Ovary (tissue), 9 donors: ENCODE measurements around the gene TIRAP. TPM values are rescaled to one million over a fixed set of nuclear protein-coding genes. Genes with fewer than 3 reads are reported as not detected.
A peak's percentile ranks its signal among the peaks of the same experiment; 100 is the strongest.

Experiments used
- DNase-seq, 5 donors: peaks; one replicate each; pipeline ENCODE4 v3.0.0-alpha.2; 2019 to 2020
- H3K27ac ChIP-seq, 2 donors: fragments of 200-600 bp; one replicate each; pipeline versions ENCODE4 v1.5.1 to v1.8.0; 2019 to 2022
- H3K27me3 ChIP-seq: fragments of 200-600 bp; one replicate; pipeline ENCODE4 v1.8.0; 2022
- H3K36me3 ChIP-seq: fragments of 200-600 bp; sonication (generic); one replicate; pipeline ENCODE4 v1.5.1; 2019
- H3K4me1 ChIP-seq: one replicate; pipeline ENCODE4 v1.8.1; 2013; ENCODE audit warnings: mild to moderate bottlenecking, moderate library complexity; ENCODE audit not compliant: insufficient read depth
- H3K4me3 ChIP-seq: fragments of 200-600 bp; sonication (generic); one replicate; pipeline ENCODE4 v1.5.1; 2017
- H3K9me3 ChIP-seq, 2 donors: fragments of 200-600 bp in 1 of 2; sonication (generic) in 1 of 2; one replicate each; pipeline versions ENCODE4 v1.5.1 to v1.8.1; 2013 to 2019; ENCODE audit warnings: mild to moderate bottlenecking in 1 of 2, moderate library complexity in 1 of 2
- EP300 ChIP-seq: sonication (generic); formaldehyde crosslinking; IDR thresholded peaks from one replicate; pipeline ENCODE4 v1.6.1; 2017; ENCODE audit warnings: antibody characterized with exemption
- POLR2A ChIP-seq: fragments of 450-650 bp; IDR thresholded peaks from one replicate; pipeline ENCODE4 v1.6.1; 2017; ENCODE audit warnings: antibody characterized with exemption, mild to moderate bottlenecking, moderate library complexity
- WGBS, 3 donors: extraction: QIAGEN DNeasy Blood & Tissue Kit in 1 of 3; methylation state at CpG; one replicate each; pipeline versions ENCODE4 v1.1.5 to v1.1.7; 2013 to 2017; 5-methylcytosine and 5-hydroxymethylcytosine counted together
- intact Hi-C, 4 donors: fragments of 100-400 bp; cut with DNase I; formaldehyde crosslinking; loops; one replicate each; pipeline versions ENCODE4 v1.11.0 to v1.15.1; 2022 to 2023
- polyA plus RNA-seq, 2 donors: library from polyadenylated mRNA; stranded (reverse); fragments of 200-250 nt in 1 of 2; fragments of 350-450 nt in 1 of 2; fragmentation: Illumina TruSeq in 1 of 2; extraction: RNeasy Lipid Tissue Mini Kit (QIAGEN cat#74804) in 1 of 2; gene quantifications; one replicate each; pipeline ENCODE4 v1.2.3, GENCODE V29; 2013 to 2014
- total RNA-seq, 7 donors: library from RNA; depleted of rRNA in 2 of 7; stranded (reverse); fragments of >200 nt in 2 of 7; fragmentation: NEBNext Ultra II Directional in 3 of 7; extraction: Animal tissue kit (Norgen Biotek cat#: 25700) in 3 of 7; gene quantifications; one replicate each; pipeline versions ENCODE4 v1.1.0 to v1.2.4, GENCODE V29; 2016 to 2023
- TF ChIP-seq, protein P1 (sequence below), 3 donors: fragments of 450-650 bp in 2 of 3; fragments of 200-600 bp in 1 of 3; IDR thresholded peaks; one replicate each; pipeline versions ENCODE4 v1.5.1 to v1.8.0; 2016 to 2022; ENCODE audit warnings: antibody characterized with exemption in 3 of 3, mild to moderate bottlenecking in 1 of 3
- donor health status: DM: no; HTN: no; CAD: no; lungs with moderate emphysema.
- donor health status: DM: no; HTN: no; CAD: no.
- donor health status: Bipolar disorder and iron deficiency.
- donor health status: DM: yes; HTN: yes; CAD: no.
- donor health status: DM: no; HTN: no; CAD: no.
- donor health status: DM: yes; HTN: yes; CAD: no.

The TIRAP gene
- total and polyA plus RNA-seq, 9 donors, result 7.6 to 16.0 (median 14.5) TPM

DNA sequence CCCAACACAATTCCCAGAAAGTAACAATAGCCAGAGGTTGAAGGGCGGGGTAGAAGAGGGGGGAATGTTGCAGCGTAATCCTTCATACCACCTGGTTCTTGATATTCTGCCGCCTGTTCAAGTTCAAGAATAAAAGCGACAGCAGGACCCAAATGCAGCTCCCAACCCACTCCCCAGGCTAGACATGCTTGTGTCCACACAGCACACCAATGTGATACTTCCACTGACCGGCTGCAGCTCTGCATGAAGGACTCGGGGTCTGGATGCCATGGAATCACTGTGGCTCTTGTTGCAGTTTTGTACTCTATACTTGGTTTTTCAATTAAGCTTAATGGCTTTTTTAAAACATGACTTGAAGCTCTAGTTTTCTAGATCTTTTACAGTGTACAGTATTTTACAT is 20.7 kb upstream of the TIRAP start:
- intact Hi-C loops, result no loop called here
- Histone ChIP-seq H3K9me3 (no peaks in the 10 kb centered on the region), H3K27ac (no peak overlapping the region), H3K36me3 (no peaks in the 10 kb centered on the region), H3K4me1 (no peaks in the 10 kb centered on the region), H3K4me3 (no peak overlapping the region), H3K27me3 (no peaks in the 10 kb centered on the region)
- whole genome bisulfite sequencing, 3 donors, result 89 to 92% (median 90%) methylated on average over 6 of the region's 6 CpGs
- no peak for DNase-seq
- TF ChIP-seq EP300, result no peak
- TF ChIP-seq POLR2A, result no peak
- TF ChIP-seq, protein P1, sequence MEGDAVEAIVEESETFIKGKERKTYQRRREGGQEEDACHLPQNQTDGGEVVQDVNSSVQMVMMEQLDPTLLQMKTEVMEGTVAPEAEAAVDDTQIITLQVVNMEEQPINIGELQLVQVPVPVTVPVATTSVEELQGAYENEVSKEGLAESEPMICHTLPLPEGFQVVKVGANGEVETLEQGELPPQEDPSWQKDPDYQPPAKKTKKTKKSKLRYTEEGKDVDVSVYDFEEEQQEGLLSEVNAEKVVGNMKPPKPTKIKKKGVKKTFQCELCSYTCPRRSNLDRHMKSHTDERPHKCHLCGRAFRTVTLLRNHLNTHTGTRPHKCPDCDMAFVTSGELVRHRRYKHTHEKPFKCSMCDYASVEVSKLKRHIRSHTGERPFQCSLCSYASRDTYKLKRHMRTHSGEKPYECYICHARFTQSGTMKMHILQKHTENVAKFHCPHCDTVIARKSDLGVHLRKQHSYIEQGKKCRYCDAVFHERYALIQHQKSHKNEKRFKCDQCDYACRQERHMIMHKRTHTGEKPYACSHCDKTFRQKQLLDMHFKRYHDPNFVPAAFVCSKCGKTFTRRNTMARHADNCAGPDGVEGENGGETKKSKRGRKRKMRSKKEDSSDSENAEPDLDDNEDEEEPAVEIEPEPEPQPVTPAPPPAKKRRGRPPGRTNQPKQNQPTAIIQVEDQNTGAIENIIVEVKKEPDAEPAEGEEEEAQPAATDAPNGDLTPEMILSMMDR (IDR thresholded peaks at IDR 0.05), result no peak

DNA sequence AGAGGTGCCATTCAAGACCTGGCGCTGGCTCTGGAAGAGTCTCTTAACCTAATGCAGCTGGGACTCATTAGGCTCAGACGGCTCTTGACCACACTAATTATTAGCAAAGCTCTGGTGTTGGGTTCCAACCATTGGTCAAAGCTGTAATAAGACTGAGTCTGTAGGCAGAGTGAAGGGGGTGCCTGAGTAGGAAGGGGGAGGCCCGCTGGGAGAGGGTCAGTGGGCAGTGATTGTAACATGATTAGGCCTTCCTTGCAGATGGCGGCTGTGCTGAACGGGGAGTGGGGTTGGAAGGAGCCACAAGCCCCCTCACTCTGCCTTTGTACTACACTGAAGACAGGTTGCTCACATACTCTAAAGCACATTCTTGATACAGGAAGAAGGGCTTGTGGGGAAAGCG is 19.4 kb upstream of the TIRAP start:
- Histone ChIP-seq H3K9me3 (no peaks in the 10 kb centered on the region), H3K27me3 (no peaks in the 10 kb centered on the region), H3K4me1 (peaks cover 3% of the 10 kb centered on the region), H3K36me3 (no peaks in the 10 kb centered on the region), H3K27ac (no peak overlapping the region), H3K4me3 (no peak overlapping the region)
- no peak for DNase-seq
- 76 to 86% (median 81%) methylated on average over 6 of the region's 6 CpGs for WGBS, 3 donors
- TF ChIP-seq EP300 (no peak), POLR2A (no peak)
- TF ChIP-seq, protein P1 (IDR thresholded peaks at IDR 0.05), result no peak
- intact Hi-C loops, result no loop called here

- H3K4me3 ChIP-seq, result no peak overlapping the region
- no peaks in the 10 kb centered on the region for H3K27me3 ChIP-seq
- H3K9me3 ChIP-seq, result no peaks in the 10 kb centered on the region
- TF ChIP-seq EP300 (no peak), POLR2A (no peak)
- TF ChIP-seq, protein P1 (IDR thresholded peaks at IDR 0.05), result no peak
- H3K4me1 ChIP-seq, result peaks cover 5% of the 10 kb centered on the region
- 74 to 78% (median 77%) methylated on average over 8 of the region's 8 CpGs for WGBS, 3 donors
- no peaks in the 10 kb centered on the region for H3K36me3 ChIP-seq
- H3K27ac ChIP-seq, result no peak overlapping the region
- no peak for DNase-seq
- intact Hi-C loops, result loop anchor here in 2 of 4 donors (5.0 kb wide), 1 partner anchor 54 kb away; the partner anchor contains the start of genes FAM118B (in 2 of the 2) and RPUSD4 (in 2 of the 2)
Observed at GRCh38 chr11:126265811-126266210, 17.1 kb upstream of the TIRAP start.

- intact Hi-C loops, result loop anchor here in 2 of 4 donors (5.0 kb wide), 1 partner anchor 55 kb away; the partner anchor contains the start of genes FAM118B (in 2 of the 2) and RPUSD4 (in 2 of the 2)
- TF ChIP-seq EP300 (no peak), POLR2A (no peak)
- TF ChIP-seq, protein P1 (IDR thresholded peaks at IDR 0.05), result no peak
- DNase-seq, result no peak
- peak overlapping the region; percentile 1 to 4 for H3K27ac ChIP-seq
- H3K27me3 ChIP-seq, result no peaks in the 10 kb centered on the region
- H3K9me3 ChIP-seq, result no peaks in the 10 kb centered on the region
- no peaks in the 10 kb centered on the region for H3K36me3 ChIP-seq
- WGBS, 3 donors, result 55 to 69% (median 62%) methylated on average over 6 of the region's 6 CpGs
- H3K4me3 ChIP-seq, result peak overlapping the region; percentile 82
- peaks cover 5% of the 10 kb centered on the region for H3K4me1 ChIP-seq
Observed at GRCh38 chr11:126267650-126268049, 15.2 kb upstream of the TIRAP start.
